ENCODE measurements around the gene NBEA.

Gene NBEA

DNA sequence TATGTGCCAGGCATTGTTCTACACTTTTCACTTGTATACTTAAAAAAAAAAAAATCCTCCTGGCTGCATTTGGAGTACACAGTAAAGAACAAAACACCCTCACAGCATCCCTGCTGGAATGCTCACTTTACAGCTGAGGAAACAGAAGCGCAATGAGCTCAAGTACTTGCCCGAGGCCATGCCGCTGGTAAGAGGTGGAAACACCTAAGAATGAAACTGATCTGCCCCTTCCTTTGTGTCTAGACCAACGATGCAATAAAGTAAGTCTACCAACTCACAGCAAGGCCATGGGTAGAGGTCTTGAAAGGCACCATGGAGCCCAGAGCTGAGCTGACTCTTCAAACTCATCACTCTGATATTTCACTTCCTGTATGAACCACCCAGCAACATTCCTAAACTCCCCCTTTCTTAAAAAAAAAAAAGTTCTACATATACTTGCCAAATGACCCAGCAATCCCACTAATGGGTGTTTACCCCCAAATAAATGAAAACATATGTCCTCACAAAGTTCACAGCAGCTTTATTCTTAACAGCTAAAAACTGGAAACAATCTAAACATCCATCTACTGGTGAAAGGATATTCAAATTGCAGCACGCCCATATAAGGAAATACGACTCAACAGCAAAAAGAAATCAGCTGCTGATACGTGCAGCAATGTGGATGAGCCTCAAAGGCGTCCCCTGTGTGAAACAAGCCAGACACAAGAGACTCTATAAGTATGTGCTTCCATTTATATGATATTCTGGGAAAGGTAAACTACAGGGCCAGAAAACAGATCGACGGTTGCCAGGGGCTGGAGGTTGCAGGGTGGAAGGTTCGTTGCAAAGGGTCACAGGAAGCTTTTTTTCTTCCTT, 771.1 kb downstream of the NBEA start:
- in situ Hi-C loops (cut with HindIII; ENCODE audit: low sequenced_read_pairs): loop anchor here (5.0 kb wide), 1 partner anchor 66 kb away; no protein-coding TSS in a partner anchor
- DNase-seq (ENCODE audit: low read depth): no peak
- no peak overlapping the region for H3K4me3 ChIP-seq (ENCODE audit: low read depth, low read length)
- TF ChIP-seq CTCF (IDR thresholded peaks at IDR 0.05; ENCODE audit: low read depth, low read length, missing control alignments): no peak

GRCh38 chr13:35714121-35714520, 772.1 kb downstream of the NBEA start:
- no peak overlapping the region for H3K4me3 ChIP-seq (ENCODE audit: low read depth, low read length)
- in situ Hi-C loops (cut with HindIII; ENCODE audit: low sequenced_read_pairs): loop anchor here (5.0 kb wide), 1 partner anchor 67 kb away; no protein-coding TSS in a partner anchor
- no peak for TF ChIP-seq CTCF (IDR thresholded peaks at IDR 0.05; ENCODE audit: low read depth, low read length, missing control alignments)
- no peak for DNase-seq (ENCODE audit: low read depth)

DNA sequence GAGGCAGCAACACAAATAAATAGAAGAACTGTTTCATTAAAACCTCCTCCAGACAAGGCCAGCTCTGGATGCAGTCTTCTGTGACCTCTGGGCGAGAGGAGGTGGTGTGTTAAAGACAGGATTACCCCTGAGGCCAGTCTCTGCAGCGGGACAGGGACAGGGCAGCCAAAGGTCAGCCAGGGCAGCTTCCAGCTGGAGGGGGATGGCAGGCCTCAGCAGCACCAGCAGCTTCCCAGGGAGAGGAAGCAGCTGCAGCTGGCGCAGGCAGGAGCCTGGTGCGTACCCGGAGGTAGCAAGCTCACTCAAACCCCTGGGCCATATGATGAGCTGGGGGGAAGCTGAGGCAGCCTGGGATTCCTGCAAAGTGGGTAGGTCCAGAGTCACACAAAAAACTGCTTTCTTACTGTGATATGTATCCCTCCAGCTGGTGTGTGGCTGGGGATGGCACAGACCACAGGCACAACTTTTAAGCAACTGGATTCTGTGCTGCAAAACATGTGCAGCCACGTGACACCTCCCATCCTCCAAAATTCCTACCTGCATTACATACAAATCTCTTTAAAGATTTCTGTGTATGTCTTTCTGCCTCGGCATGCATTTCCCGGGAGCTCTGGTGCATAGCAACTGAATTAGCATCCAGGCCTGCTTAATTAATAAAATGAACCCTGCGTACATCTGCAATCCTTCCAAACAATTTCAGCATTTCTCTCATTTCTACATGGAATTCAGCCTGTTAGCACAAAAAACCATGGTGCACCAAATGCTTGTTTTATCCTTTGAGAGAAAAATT, 772.7 kb downstream of the NBEA start:
- DNase-seq (ENCODE audit: low read depth): no peak
- H3K4me3 ChIP-seq (ENCODE audit: low read depth, low read length): no peak overlapping the region
- TF ChIP-seq CTCF (IDR thresholded peaks at IDR 0.05; ENCODE audit: low read depth, low read length, missing control alignments): no peak
- in situ Hi-C loops (cut with HindIII; ENCODE audit: low sequenced_read_pairs): loop anchor here (5.0 kb wide), 1 partner anchor 67 kb away; no protein-coding TSS in a partner anchor

- TF ChIP-seq CTCF (IDR thresholded peaks at IDR 0.05; ENCODE audit: low read depth, low read length, missing control alignments): no peak
- H3K4me3 ChIP-seq (ENCODE audit: low read depth, low read length): no peak overlapping the region
- in situ Hi-C loops (cut with HindIII; ENCODE audit: low sequenced_read_pairs): no loop called here
- no peak for DNase-seq (ENCODE audit: low read depth)
Measured at GRCh38 chr13:35716186-35716585, 774.1 kb downstream of the NBEA start.

GRCh38 chr13:35716729-35717128, 774.7 kb downstream of the NBEA start:
- in situ Hi-C loops (cut with HindIII; ENCODE audit: low sequenced_read_pairs): no loop called here
- H3K4me3 ChIP-seq (ENCODE audit: low read depth, low read length): no peak overlapping the region
- DNase-seq (ENCODE audit: low read depth): no peak
- no peak for TF ChIP-seq CTCF (IDR thresholded peaks at IDR 0.05; ENCODE audit: low read depth, low read length, missing control alignments)

DNA sequence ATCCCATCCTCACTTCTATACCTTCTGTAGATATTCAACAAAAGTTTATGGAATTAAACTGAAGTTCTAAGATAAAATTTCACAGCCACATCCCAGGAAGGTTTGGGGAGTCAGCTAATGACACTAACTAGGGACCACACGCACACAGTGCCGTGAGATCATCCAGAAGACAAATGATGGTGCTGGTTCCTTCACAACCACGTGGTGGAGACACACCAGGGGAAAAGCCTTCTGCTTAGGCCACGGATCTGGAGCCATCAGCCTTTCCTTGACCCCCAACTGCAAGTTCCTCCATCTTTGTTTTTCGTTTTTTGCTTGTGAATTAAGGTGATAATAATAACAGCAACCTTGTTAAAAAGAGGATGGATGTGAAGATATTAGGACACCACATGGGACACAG, 776.0 kb downstream of the NBEA start:
- no peak overlapping the region for H3K4me3 ChIP-seq (ENCODE audit: low read depth, low read length)
- in situ Hi-C loops (cut with HindIII; ENCODE audit: low sequenced_read_pairs): no loop called here
- DNase-seq (ENCODE audit: low read depth): no peak
- TF ChIP-seq CTCF (IDR thresholded peaks at IDR 0.05; ENCODE audit: low read depth, low read length, missing control alignments): no peak
